Chondrocyte (in vitro differentiated cells): ENCODE data around the gene RSPH3. TPM values are rescaled to one million over a fixed set of nuclear protein-coding genes. Genes with fewer than 3 reads are reported as not detected.
A peak's percentile ranks its signal among the peaks of the same experiment; 100 is the strongest.
"Not testable (repeated sequence)": the region's sequence is repeated elsewhere in the genome, so short reads cannot be mapped to it uniquely, and the experiment has no call there.

Source experiments
- DNase-seq: peaks from one replicate; pipeline ENCODE4 v3.0.0; 2021; ENCODE audit warnings: mixed read lengths, low spot score
- H3K27ac Mint-ChIP-seq: one replicate; pipeline ENCODE4 v1.8.0; 2021; ENCODE audit warnings: mild to moderate bottlenecking, moderate library complexity, mixed read lengths; ENCODE audit not compliant: unreplicated experiment
- H3K27me3 Mint-ChIP-seq: 2 replicates; pipeline ENCODE4 v1.8.0; 2021; ENCODE audit warnings: low read depth, mixed read lengths
- H3K36me3 Mint-ChIP-seq: 2 replicates; pipeline ENCODE4 v1.8.0; 2021; ENCODE audit warnings: low read depth, mixed read lengths
- H3K4me1 Mint-ChIP-seq: 2 replicates; pipeline ENCODE4 v1.8.0; 2021; ENCODE audit warnings: low read depth, mild to moderate bottlenecking, mixed read lengths
- H3K4me3 Mint-ChIP-seq: one replicate; pipeline ENCODE4 v1.8.0; 2021; ENCODE audit warnings: mild to moderate bottlenecking, moderate library complexity, mixed read lengths; ENCODE audit not compliant: unreplicated experiment
- H3K9me3 Mint-ChIP-seq: 2 replicates; pipeline ENCODE4 v1.8.0; 2021; ENCODE audit warnings: low read depth, mixed read lengths
- CTCF ChIP-seq: fragments of 200-600 bp; sonication (generic); IDR thresholded peaks from 2 replicates; pipeline ENCODE4 v1.5.0; 2021; ENCODE audit warnings: antibody characterized with exemption, mild to moderate bottlenecking, moderate library complexity
- total RNA-seq: library from RNA; stranded (reverse); gene quantifications from 3 replicates; pipeline ENCODE4 v1.2.1, GENCODE V29; 2021

The RSPH3 gene
- total RNA-seq, 1 donor from 2014 or later, result 8.3 TPM

GRCh38 chr6:158999154-158999665, 792 bp downstream of the RSPH3 start:
- H3K4me1 Mint-ChIP-seq, result peaks cover 27% of the 10 kb centered on the region
- H3K4me3 Mint-ChIP-seq, result peak overlapping the region; percentile 96
- no peak for DNase-seq
- H3K27ac Mint-ChIP-seq, result peak overlapping the region; percentile 96
- no peak for TF ChIP-seq CTCF
- no peaks in the 10 kb centered on the region for H3K36me3 Mint-ChIP-seq
- no peaks in the 10 kb centered on the region for H3K9me3 Mint-ChIP-seq
- no peaks in the 10 kb centered on the region for H3K27me3 Mint-ChIP-seq

- peaks cover 4% of the 10 kb centered on the region for H3K36me3 Mint-ChIP-seq
- peaks cover 16% of the 10 kb centered on the region for H3K4me1 Mint-ChIP-seq
- no peaks in the 10 kb centered on the region for H3K27me3 Mint-ChIP-seq
Observed at GRCh38 chr6:158996856-158997255, 3.1 kb downstream of the RSPH3 start.

GRCh38 chr6:158993639-158994038, 6.4 kb downstream of the RSPH3 start:
- H3K27ac Mint-ChIP-seq, result no peak overlapping the region

More at GRCh38 chr6:158996856-158997255, 3.1 kb downstream of the RSPH3 start:
- H3K9me3 Mint-ChIP-seq, result no peaks in the 10 kb centered on the region
- H3K27ac Mint-ChIP-seq, result no peak overlapping the region
- DNase-seq, result no peak
- H3K4me3 Mint-ChIP-seq, result no peak overlapping the region
- TF ChIP-seq CTCF, result no peak

GRCh38 chr6:158991017-158991723, 8.8 kb downstream of the RSPH3 start:
- no peak for DNase-seq
- H3K27ac Mint-ChIP-seq, result no peak overlapping the region
- H3K27me3 Mint-ChIP-seq, result no peaks in the 10 kb centered on the region
- H3K9me3 Mint-ChIP-seq, result peaks cover 12% of the 10 kb centered on the region
- peaks cover 12% of the 10 kb centered on the region for H3K36me3 Mint-ChIP-seq
- H3K4me3 Mint-ChIP-seq, result no peak overlapping the region
- no peak for TF ChIP-seq CTCF
- peaks cover 2% of the 10 kb centered on the region for H3K4me1 Mint-ChIP-seq

More at GRCh38 chr6:158993639-158994038, 6.4 kb downstream of the RSPH3 start:
- no peak for TF ChIP-seq CTCF
- no peak for DNase-seq
- H3K27me3 Mint-ChIP-seq, result no peaks in the 10 kb centered on the region
- peaks cover 11% of the 10 kb centered on the region for H3K36me3 Mint-ChIP-seq
- H3K9me3 Mint-ChIP-seq, result peaks cover 6% of the 10 kb centered on the region
- H3K4me3 Mint-ChIP-seq, result no peak overlapping the region
- peaks cover 2% of the 10 kb centered on the region for H3K4me1 Mint-ChIP-seq

GRCh38 chr6:158989711-158990110, 10.3 kb downstream of the RSPH3 start:
- not testable (repeated sequence) for H3K4me3 Mint-ChIP-seq, H3K27me3 Mint-ChIP-seq, H3K27ac Mint-ChIP-seq, H3K4me1 Mint-ChIP-seq, DNase-seq
- Mint-ChIP-seq H3K36me3 (peaks cover 12% of the 10 kb centered on the region), H3K9me3 (peaks cover 12% of the 10 kb centered on the region)

- Mint-ChIP-seq H3K36me3 (peaks cover 10% of the 10 kb centered on the region), H3K9me3 (peaks cover 12% of the 10 kb centered on the region), H3K27ac (no peak overlapping the region), H3K4me3 (no peak overlapping the region), H3K4me1 (no peaks in the 10 kb centered on the region), H3K27me3 (no peaks in the 10 kb centered on the region)
- DNase-seq, result no peak
- no peak for TF ChIP-seq CTCF
Observed at GRCh38 chr6:158988477-158988876, 11.5 kb downstream of the RSPH3 start.
